ENCODE results near the gene ICAM5.

The ICAM5 gene

GRCh38 chr19:10292206-10292788 is 2.5 kb downstream of the ICAM5 start:
- no peak for TF ChIP-seq CTCF (conservative IDR thresholded peaks at IDR 0.05; ENCODE audit: low read depth, low read length)
- no peak for DNase-seq (ENCODE audit: low read depth)
- peak overlapping the region; percentile 30 for H3K4me3 ChIP-seq (ENCODE audit: low read length)

DNA sequence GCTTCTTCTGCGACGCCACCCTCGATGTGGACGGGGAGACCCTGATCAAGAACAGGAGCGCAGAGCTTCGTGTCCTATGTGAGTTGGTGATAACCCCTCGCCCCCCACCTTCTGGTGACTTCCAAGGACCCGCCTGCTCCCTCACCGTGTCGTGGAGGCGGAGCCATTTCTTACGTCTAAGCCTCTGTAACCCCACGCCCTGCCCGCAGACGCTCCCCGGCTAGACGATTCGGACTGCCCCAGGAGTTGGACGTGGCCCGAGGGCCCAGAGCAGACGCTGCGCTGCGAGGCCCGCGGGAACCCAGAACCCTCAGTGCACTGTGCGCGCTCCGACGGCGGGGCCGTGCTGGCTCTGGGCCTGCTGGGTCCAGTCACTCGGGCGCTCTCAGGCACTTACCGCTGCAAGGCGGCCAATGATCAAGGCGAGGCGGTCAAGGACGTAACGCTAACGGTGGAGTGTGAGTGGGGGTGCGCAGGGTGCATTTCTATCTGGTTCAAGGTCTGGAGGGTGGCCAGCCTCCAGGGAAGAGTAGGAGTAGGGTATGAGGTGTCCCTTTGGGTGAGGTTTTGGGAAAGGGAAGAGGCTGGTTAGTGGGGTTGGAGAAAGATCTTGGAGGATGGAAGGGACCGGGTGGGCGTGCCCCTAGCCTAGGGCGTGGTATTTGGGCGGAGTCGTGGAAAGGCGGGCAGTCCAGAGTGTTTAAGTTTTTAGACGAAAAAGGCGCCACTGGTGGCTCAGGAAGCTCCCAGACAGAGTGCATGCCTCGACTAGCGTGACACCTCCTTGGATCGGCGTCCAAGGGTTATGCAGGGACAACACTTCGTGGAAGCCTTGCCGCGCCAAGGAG is 3.3 kb downstream of the ICAM5 start:
- H3K4me3 ChIP-seq (ENCODE audit: low read length), result peak overlapping the region; percentile 29
- no peak for TF ChIP-seq CTCF (conservative IDR thresholded peaks at IDR 0.05; ENCODE audit: low read depth, low read length)
- DNase-seq (ENCODE audit: low read depth), result no peak

DNA sequence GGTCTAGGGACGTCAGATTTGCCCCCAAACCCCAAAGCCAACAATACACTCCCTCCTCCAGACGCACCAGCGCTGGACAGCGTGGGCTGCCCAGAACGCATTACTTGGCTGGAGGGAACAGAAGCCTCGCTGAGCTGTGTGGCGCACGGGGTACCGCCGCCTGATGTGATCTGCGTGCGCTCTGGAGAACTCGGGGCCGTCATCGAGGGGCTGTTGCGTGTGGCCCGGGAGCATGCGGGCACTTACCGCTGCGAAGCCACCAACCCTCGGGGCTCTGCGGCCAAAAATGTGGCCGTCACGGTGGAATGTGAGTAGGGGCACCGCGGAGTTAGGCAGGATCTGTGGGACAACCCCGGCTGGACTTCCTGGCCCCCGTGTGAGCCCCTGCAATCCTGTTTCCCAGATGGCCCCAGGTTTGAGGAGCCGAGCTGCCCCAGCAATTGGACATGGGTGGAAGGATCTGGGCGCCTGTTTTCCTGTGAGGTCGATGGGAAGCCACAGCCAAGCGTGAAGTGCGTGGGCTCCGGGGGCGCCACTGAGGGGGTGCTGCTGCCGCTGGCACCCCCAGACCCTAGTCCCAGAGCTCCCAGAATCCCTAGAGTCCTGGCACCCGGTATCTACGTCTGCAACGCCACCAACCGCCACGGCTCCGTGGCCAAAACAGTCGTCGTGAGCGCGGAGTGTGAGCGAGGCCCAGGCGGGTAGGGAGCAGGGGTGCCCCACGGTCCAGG is 4.0 kb downstream of the ICAM5 start:
- no peak overlapping the region for H3K4me3 ChIP-seq (ENCODE audit: low read length)
- no peak for TF ChIP-seq CTCF (conservative IDR thresholded peaks at IDR 0.05; ENCODE audit: low read depth, low read length)
- no peak for DNase-seq (ENCODE audit: low read depth)

DNA sequence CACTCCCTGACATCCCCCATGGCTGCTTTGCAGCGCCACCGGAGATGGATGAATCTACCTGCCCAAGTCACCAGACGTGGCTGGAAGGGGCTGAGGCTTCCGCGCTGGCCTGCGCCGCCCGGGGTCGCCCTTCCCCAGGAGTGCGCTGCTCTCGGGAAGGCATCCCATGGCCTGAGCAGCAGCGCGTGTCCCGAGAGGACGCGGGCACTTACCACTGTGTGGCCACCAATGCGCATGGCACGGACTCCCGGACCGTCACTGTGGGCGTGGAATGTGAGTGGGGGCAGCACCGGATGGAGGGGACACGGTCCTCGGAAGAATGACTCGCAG is 4.6 kb downstream of the ICAM5 start:
- TF ChIP-seq CTCF (conservative IDR thresholded peaks at IDR 0.05; ENCODE audit: low read depth, low read length), result peak; percentile 18
- no peak for DNase-seq (ENCODE audit: low read depth)
- H3K4me3 ChIP-seq (ENCODE audit: low read length), result no peak overlapping the region

DNA sequence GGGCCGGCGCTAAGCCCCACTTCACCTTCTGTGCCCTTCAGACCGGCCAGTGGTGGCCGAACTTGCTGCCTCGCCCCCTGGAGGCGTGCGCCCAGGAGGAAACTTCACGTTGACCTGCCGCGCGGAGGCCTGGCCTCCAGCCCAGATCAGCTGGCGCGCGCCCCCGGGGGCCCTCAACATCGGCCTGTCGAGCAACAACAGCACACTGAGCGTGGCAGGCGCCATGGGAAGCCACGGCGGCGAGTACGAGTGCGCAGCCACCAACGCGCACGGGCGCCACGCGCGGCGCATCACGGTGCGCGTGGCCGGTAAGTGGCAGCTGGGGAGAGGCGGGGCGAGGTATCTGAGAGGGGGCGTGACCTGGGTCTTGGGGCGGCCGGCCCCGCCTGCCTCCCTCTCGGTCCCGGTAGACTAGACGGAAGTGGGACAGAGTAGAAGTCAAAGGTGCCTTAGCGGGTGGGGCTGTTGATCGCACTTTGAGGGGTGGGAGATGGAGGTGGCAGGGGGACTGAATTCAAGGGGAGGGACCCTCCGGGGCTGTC is 5.6 kb downstream of the ICAM5 start:
- TF ChIP-seq CTCF (conservative IDR thresholded peaks at IDR 0.05; ENCODE audit: low read depth, low read length), result peak; percentile 18
- no peak for DNase-seq (ENCODE audit: low read depth)
- no peak overlapping the region for H3K4me3 ChIP-seq (ENCODE audit: low read length)

- TF ChIP-seq CTCF (conservative IDR thresholded peaks at IDR 0.05; ENCODE audit: low read depth, low read length), result no peak
- no peak for DNase-seq (ENCODE audit: low read depth)
- H3K4me3 ChIP-seq (ENCODE audit: low read length), result no peak overlapping the region
Measured at GRCh38 chr19:10295847-10296591, 6.3 kb downstream of the ICAM5 start.

Data from retinal pigment epithelial cell (primary cell).